Myocyte (in vitro differentiated cells): ENCODE results near the gene KLHDC10. TPM values are rescaled to one million over a fixed set of nuclear protein-coding genes. Genes with fewer than 3 reads are reported as not detected.
A peak's percentile ranks its signal among the peaks of the same experiment; 100 is the strongest.
"Not testable (repeated sequence)": the region's sequence is repeated elsewhere in the genome, so short reads cannot be mapped to it uniquely, and the experiment has no call there.

Experiments used
- DNase-seq: peaks from one replicate; pipeline ENCODE4 v3.0.0-alpha.2; 2012; ENCODE audit warnings: low read depth
- total RNA-seq: library from RNA; depleted of rRNA; stranded (reverse); fragments of >200 nt; gene quantifications from 2 replicates; pipeline ENCODE4 v1.2.3, GENCODE V29; 2014

Gene KLHDC10
- total RNA-seq, 1 donor from 2014 or later: 44.8 TPM

GRCh38 chr7:130154131-130154500 is 83.8 kb downstream of the KLHDC10 start:
- DNase-seq: no peak

DNA sequence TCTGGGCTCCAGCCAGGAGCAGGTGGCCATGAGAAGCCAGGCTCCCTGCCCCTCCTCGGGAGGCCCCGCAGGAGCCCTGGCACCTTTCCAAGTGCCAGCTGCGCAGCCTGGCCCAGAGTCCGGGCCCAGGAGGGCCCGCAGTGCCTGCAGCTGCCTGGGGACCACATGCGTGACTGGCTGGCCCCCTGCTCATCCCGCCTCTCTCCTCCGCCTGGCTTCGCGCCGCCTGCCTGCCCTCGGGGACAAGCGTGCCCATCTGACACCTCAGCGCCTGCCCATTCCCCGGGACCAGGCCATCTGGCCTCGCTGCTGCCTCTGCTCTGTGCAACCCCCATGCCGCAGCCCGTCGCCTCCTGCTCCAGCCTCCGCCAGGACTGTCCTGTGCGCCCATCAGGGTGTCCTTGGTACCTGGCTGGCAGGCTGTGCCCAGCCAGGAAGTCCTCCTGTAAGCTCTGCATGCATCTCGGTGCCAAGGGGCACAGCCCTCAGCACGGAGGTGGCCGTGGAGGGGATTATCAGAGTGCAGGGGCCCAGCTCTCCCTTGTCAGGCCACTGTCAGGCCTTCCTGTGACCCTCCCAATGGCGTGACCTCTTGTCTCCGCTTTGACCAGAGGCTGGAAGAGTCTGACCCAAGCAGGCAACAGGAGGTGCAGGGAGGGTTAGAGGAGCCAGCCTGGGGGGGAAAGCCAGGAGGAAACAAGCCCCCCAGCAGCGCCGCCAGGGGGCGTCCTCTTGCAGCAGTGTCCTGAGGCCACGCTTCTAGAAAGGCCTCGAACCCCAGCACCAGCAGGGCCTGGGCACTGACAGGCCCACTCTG is 84.4 kb downstream of the KLHDC10 start:
- DNase-seq: peak; percentile 93

- DNase-seq: no peak
These were observed 85.8 kb downstream of the KLHDC10 start for GRCh38 chr7:130156140-130156539.

DNA sequence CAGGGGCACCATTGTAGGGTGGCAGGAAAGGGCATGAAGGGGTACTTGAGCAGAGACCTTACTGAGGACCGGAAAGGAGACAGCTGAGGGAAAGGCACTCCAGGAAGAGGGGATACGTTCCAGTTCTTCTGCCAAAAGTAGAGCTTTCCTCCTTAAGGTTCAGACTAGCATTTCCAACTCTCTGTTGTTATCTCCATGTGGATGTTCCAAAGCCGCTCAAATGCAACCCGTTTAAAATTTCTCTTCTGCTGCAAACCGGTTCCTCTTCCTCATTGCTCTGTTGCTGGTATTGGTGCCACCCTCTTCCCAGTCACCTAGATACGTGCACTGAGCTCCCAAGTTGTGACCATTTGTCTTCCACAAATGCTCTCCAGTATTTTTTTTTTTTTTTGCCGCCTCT is 87.4 kb downstream of the KLHDC10 start:
- no peak for DNase-seq

- no peak for DNase-seq
These were observed 89.7 kb downstream of the KLHDC10 start for GRCh38 chr7:130160023-130160422.

- DNase-seq: no peak
These were observed 90.1 kb downstream of the KLHDC10 start for GRCh38 chr7:130160455-130160854.

- DNase-seq: no peak
These were observed 91.9 kb downstream of the KLHDC10 start for GRCh38 chr7:130162196-130162595.

DNA sequence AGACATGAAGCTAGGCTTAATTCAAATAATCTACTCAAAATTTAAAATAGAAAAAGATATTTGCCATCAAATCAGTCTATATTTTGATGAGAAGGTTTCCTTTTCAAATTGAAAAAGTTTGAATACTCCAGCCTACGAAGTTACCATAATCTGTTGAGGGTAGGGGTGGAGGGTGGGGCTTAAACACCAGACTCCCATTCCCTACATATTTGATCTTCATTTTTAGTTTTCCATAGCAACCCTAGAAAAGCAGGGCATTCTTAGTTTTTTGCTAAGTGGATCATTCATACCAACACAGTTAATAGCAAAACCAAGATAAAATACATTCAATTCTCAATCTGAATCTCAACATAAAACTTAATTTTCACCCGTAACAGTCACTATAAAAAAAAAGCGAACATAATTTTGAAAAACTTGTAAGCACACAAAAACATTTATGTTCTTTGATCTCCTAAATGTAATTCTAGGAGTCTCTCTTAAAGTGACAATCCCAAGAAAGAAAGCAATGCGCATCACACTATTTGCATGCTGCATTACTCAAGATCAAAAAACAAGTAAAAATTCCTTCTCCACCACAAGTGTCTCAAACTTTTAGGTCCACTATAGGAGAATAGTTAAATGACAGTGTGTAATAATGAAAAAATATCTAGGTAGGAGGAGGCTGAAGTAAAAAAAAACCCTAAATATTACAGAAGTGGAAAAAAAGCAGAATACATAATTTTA is 104.1 kb downstream of the KLHDC10 start:
- no peak for DNase-seq

GRCh38 chr7:130178251-130178650 is 107.9 kb downstream of the KLHDC10 start:
- DNase-seq: no peak

GRCh38 chr7:130179631-130180030 is 109.3 kb downstream of the KLHDC10 start:
- no peak for DNase-seq

- no peak for DNase-seq
These were observed 110.4 kb downstream of the KLHDC10 start for GRCh38 chr7:130180571-130181262.

DNA sequence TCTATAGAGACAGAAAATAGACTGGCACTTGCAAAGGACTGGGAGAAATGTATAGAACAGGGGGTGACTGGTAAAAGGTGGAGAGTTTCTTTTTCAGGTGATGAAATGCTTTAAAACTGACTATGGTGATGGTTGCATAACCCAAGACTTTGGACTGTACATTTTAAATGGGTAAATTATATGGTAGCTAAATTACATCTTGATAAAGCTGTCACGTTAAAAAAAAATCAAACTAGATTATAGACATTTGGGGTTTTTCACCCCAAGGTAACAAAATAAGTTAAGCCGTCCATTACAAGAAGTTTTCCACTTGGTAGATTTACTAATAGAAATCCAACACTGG is 110.9 kb downstream of the KLHDC10 start:
- no peak for DNase-seq

DNA sequence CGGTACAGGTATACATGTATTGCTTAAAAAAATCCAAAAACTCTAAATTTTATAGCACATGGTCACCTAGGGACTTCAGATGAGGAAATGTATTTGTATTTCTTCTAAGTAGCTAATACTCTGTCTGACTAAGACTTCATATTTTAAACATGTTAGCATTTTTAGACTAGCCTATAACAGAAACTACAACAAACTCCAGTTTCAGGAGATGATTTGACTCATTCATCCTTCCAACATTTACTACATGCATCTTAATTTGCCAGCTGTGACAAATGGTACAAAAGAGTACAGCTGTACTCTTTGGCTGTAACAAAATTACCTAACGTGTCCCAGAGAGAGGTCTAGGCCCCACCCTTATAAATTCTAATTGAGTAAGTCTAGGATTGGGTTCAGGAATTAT is 112.7 kb downstream of the KLHDC10 start:
- no peak for DNase-seq

GRCh38 chr7:130184349-130184748 is 114.0 kb downstream of the KLHDC10 start:
- DNase-seq: not testable (repeated sequence)

Other genes with a start within 250 kb of the KLHDC10 start
- 123 and 128 TPM in 2 replicates for gene UBE2H, start 117.6 kb upstream of the KLHDC10 start, total RNA-seq
- 31.9 and 38.2 TPM in 2 replicates for gene ZC3HC1, start 19.2 kb upstream of the KLHDC10 start, total RNA-seq
- gene TMEM209, start 134.9 kb downstream of the KLHDC10 start, total RNA-seq: 17.2 and 20.2 TPM in 2 replicates
- not detected in 2 replicates for gene SSMEM1, start 137.3 kb downstream of the KLHDC10 start, total RNA-seq
- gene CPA2, start 196.3 kb downstream of the KLHDC10 start, total RNA-seq: not detected in 2 replicates
- 4.0 and 5.7 TPM in 2 replicates for gene CPA4, start 222.6 kb downstream of the KLHDC10 start, total RNA-seq